ENCODE data around the gene PDE1C. TPM values are rescaled to one million over a fixed set of nuclear protein-coding genes. Genes with fewer than 3 reads are reported as not detected.
A peak's percentile ranks its signal among the peaks of the same experiment; 100 is the strongest.

Gene PDE1C
- total RNA-seq, 8 experiments from 2014 or later: 0.49 to 140 (median 19.3) TPM

DNA sequence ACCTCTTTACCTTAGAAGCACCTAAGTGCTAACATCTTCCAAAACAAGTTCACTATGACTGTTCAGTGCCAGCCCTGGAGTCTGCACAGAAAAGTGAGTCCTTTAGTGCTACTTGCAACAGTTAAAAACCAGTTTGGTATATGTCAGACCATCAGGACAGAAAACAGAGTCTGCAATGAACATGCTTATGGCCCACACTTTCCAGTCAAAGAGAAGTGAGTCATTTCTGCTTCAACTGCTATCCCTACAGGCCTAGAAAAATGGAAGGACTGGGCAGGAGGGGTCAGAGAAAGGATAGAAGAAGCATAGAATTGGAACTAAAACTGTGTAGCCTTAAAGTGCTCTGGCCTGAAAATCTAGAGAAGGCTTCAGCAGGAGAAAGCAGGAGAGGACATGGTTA lies 108.0 kb downstream of the PDE1C start:
- ATAC-seq (replicated peaks in 6 of 8): peak in 3 of 8 experiments; percentile 25 to 46 (median 46)

DNA sequence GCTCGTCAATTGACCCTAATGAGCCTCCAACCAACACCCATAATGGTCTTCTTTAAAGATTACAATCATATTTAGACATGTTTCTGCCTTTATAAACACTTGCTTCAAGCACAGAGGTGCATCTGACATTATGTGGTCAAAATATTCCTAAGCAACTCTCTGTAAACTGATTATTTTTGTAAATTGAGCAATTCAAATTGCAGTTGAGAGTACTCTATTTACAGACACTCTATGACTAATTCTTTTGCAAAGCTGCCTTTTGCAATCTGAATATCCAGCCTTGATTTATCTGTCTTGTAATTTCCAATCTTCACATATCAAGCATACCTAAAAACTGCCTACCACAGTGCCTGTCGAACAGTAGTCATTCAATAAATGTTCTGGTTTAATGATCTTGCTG lies 112.0 kb downstream of the PDE1C start:
- Histone ChIP-seq H3K4me1 (replicated peaks in 1 of 2) (peaks cover 7% of the 10 kb centered on the region in 2 donors), H3K27ac (no peak overlapping the region), H3K4me3 (no peak overlapping the region)
- WGBS, 10 experiments: 0 to 100% (median 39%) methylated on average over 1 to 2 of the region's 2 CpGs; no CpG with 5 or more reads in 3 of the 10 experiments
- in situ Hi-C loops (cut with MboI; ENCODE audit: low pct_unique_long_range_greater_than_20kb in 2 of 9, low sequenced_read_pairs in 9 of 9, unreplicated experiment in 9 of 9): no loop called here
- ATAC-seq (replicated peaks in 6 of 8): peak in 3 of 8 experiments; percentile 51 to 60 (median 56)

More for the DNA sequence above, 108.0 kb downstream of the PDE1C start:
- in situ Hi-C loops (cut with MboI; ENCODE audit: low pct_unique_long_range_greater_than_20kb in 2 of 9, low sequenced_read_pairs in 9 of 9, unreplicated experiment in 9 of 9): no loop called here
- H3K4me1 ChIP-seq (replicated peaks in 1 of 2): peaks cover 0 to 7% of the 10 kb centered on the region in 2 donors
- no peak overlapping the region for H3K4me3 ChIP-seq
- H3K27ac ChIP-seq: no peak overlapping the region

DNA sequence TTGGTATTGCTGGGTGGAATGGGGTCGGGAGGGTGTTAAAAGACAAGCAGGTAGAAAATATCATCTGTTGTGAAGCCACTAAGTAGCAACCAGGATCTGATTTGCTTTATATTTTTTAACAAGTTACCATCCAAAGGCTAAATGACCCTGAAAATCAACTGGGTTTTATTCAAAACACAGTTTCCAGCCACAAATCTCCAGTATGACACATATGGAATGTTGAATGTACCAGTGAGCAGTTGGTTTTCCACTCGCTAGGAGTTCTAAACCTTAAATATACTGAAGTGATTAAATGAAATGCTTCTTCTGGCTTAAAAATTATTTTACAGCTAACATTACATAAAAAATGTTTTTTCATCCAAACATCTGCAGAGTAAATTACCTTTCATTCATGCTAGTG lies 112.5 kb downstream of the PDE1C start:
- ATAC-seq (replicated peaks in 6 of 8): peak in 1 of 8 experiments; percentile 5
- peaks cover 7% of the 10 kb centered on the region in 2 donors for H3K4me1 ChIP-seq (replicated peaks in 1 of 2)
- in situ Hi-C loops (cut with MboI; ENCODE audit: low pct_unique_long_range_greater_than_20kb in 2 of 9, low sequenced_read_pairs in 9 of 9, unreplicated experiment in 9 of 9): no loop called here
- H3K4me3 ChIP-seq: no peak overlapping the region
- 0 to 100% (median 79%) methylated on average over 1 to 2 of the region's 2 CpGs for WGBS, 10 experiments
- no peak overlapping the region for H3K27ac ChIP-seq

- Histone ChIP-seq H3K27ac (no peak overlapping the region), H3K4me1 (replicated peaks in 1 of 2) (peaks cover 7% of the 10 kb centered on the region in 2 donors), H3K4me3 (no peak overlapping the region)
- WGBS, 10 experiments: 0 to 77% (median 67%) methylated on average over 1 to 2 of the region's 2 CpGs; no CpG with 5 or more reads in 3 of the 10 experiments
- peak in 2 of 8 experiments; percentile 8 to 31 for ATAC-seq (replicated peaks in 6 of 8)
- in situ Hi-C loops (cut with MboI; ENCODE audit: low pct_unique_long_range_greater_than_20kb in 2 of 9, low sequenced_read_pairs in 9 of 9, unreplicated experiment in 9 of 9): no loop called here
Observed at GRCh38 chr7:31957090-31957720, 113.0 kb downstream of the PDE1C start.

DNA sequence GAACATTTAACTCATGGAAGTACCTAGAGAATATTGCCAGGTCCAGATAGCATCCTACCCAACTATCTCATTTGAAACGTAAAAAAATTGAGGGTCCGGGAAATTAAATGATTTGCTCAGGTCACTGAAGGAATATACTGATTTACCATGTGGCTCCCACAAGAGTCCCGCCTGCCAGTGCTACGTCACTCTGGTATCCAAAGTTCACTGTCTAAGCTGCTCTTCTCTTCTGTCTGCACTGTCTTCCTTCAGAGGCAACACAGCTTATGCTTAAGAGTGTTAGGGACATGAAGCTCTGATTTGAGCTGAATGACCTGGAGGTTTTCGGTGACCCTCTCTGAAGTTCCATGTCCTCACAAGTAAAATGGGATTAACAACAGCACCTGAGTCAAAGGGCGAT lies 114.6 kb downstream of the PDE1C start:
- WGBS, 10 experiments: 36 to 100% (median 94%) methylated on average over 1 to 6 of the region's 6 CpGs; no CpG with 5 or more reads in 3 of the 10 experiments
- in situ Hi-C loops (cut with MboI; ENCODE audit: low pct_unique_long_range_greater_than_20kb in 2 of 9, low sequenced_read_pairs in 9 of 9, unreplicated experiment in 9 of 9): no loop called here
- no peak overlapping the region for H3K27ac ChIP-seq
- peaks cover 7% of the 10 kb centered on the region in 2 donors for H3K4me1 ChIP-seq (replicated peaks in 1 of 2)
- ATAC-seq (replicated peaks in 6 of 8): peak in 2 of 8 experiments; percentile 8 to 15
- no peak overlapping the region for H3K4me3 ChIP-seq

GRCh38 chr7:31955021-31955420 lies 115.2 kb downstream of the PDE1C start:
- in situ Hi-C loops (cut with MboI; ENCODE audit: low pct_unique_long_range_greater_than_20kb in 2 of 9, low sequenced_read_pairs in 9 of 9, unreplicated experiment in 9 of 9): no loop called here
- no peak overlapping the region for H3K4me3 ChIP-seq
- WGBS, 10 experiments: 0 to 100% (median 88%) methylated on average over 2 to 5 of the region's 5 CpGs
- no peak overlapping the region for H3K27ac ChIP-seq
- H3K4me1 ChIP-seq (replicated peaks in 1 of 2): peaks cover 7% of the 10 kb centered on the region in 2 donors
- peak in 3 of 8 experiments; percentile 60 to 75 (median 72) for ATAC-seq (replicated peaks in 6 of 8)

GRCh38 chr7:31954500-31954899 lies 115.7 kb downstream of the PDE1C start:
- Histone ChIP-seq H3K4me3 (no peak overlapping the region), H3K4me1 (replicated peaks in 1 of 2) (peaks cover 7% of the 10 kb centered on the region in 2 donors), H3K27ac (no peak overlapping the region)
- ATAC-seq (replicated peaks in 6 of 8): no peak
- in situ Hi-C loops (cut with MboI; ENCODE audit: low pct_unique_long_range_greater_than_20kb in 2 of 9, low sequenced_read_pairs in 9 of 9, unreplicated experiment in 9 of 9): no loop called here
- WGBS, 10 experiments: 25 to 100% (median 86%) methylated on average over 1 to 2 of the region's 2 CpGs; no CpG with 5 or more reads in 1 of the 10 experiments

- H3K4me1 ChIP-seq (replicated peaks in 1 of 2): peaks cover 7% of the 10 kb centered on the region in 2 donors
- H3K27ac ChIP-seq: no peak overlapping the region
- H3K4me3 ChIP-seq: no peak overlapping the region
- in situ Hi-C loops (cut with MboI; ENCODE audit: low pct_unique_long_range_greater_than_20kb in 2 of 9, low sequenced_read_pairs in 9 of 9, unreplicated experiment in 9 of 9): no loop called here
- 27 to 100% (median 93%) methylated on average over 1 to 2 of the region's 2 CpGs; no CpG with 5 or more reads in 1 of the 10 experiments for WGBS, 10 experiments
- ATAC-seq (replicated peaks in 6 of 8): no peak
Observed at GRCh38 chr7:31953432-31953831, 116.8 kb downstream of the PDE1C start.

GRCh38 chr7:31950091-31950755 lies 120.0 kb downstream of the PDE1C start:
- in situ Hi-C loops (cut with MboI; ENCODE audit: low pct_unique_long_range_greater_than_20kb in 2 of 9, low sequenced_read_pairs in 9 of 9, unreplicated experiment in 9 of 9): no loop called here
- ATAC-seq (replicated peaks in 6 of 8): no peak
- Histone ChIP-seq H3K27ac (no peak overlapping the region), H3K4me3 (no peak overlapping the region), H3K4me1 (replicated peaks in 1 of 2) (peaks cover 0 to 7% of the 10 kb centered on the region in 2 donors)
- 23 to 94% (median 70%) methylated on average over 1 to 4 of the region's 4 CpGs; no CpG with 5 or more reads in 1 of the 10 experiments for WGBS, 10 experiments

DNA sequence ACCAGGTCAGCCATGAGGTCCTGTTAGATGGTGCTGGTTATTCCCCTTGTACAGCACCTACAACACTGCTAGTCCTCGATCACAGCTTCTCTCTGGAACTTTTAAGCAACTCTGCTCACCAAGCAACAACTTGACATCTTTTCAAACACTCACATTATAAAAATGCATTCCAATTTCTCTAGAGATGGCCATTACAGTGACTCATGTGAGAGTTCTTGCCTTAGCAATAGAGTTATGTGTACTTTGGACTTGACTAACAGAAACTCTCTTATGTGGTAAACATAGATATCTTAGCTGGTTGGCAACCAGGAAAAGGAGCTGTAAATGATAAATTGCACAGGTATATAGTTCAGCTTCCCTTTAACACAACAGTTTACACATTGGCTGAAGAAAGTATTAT lies 122.2 kb downstream of the PDE1C start:
- H3K27ac ChIP-seq: no peak overlapping the region
- ATAC-seq (replicated peaks in 6 of 8): peak in 3 of 8 experiments; percentile 61 to 96 (median 67)
- in situ Hi-C loops (cut with MboI; ENCODE audit: low pct_unique_long_range_greater_than_20kb in 2 of 9, low sequenced_read_pairs in 9 of 9, unreplicated experiment in 9 of 9): no loop called here

GRCh38 chr7:31940167-31940566 lies 130.0 kb downstream of the PDE1C start:
- in situ Hi-C loops (cut with MboI; ENCODE audit: low pct_unique_long_range_greater_than_20kb in 2 of 9, low sequenced_read_pairs in 9 of 9, unreplicated experiment in 9 of 9): no loop called here
- WGBS, 10 experiments: 63 to 92% methylated on average over 1 of the region's 1 CpG; no CpG with 5 or more reads in 8 of the 10 experiments
- ATAC-seq (replicated peaks in 6 of 8): no peak

More for the DNA sequence above, 122.2 kb downstream of the PDE1C start:
- WGBS, 10 experiments: 0 to 80% (median 60%) methylated on average over 1 of the region's 1 CpG; no CpG with 5 or more reads in 5 of the 10 experiments
- Histone ChIP-seq H3K4me3 (no peak overlapping the region), H3K4me1 (replicated peaks in 1 of 2) (no peaks in the 10 kb centered on the region)

DNA sequence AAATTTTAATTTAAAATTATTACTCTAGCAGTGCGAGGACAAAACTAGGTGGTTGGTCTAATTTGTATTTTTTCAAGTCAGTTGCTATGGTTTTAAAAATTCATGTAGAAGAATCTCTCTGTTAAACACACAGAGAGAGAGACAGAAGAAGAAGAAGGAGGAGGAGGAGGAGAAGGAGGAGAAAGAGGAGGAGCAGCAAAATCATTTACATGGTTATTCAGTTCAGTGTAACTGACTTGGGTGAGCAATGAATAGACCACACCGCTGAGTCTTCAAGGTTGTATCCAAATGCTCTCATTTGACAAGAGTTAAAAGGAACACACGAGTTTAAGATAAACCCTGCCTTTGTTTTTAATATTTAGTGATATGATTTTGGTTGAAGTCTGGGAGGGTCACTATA lies 131.1 kb downstream of the PDE1C start:
- in situ Hi-C loops (cut with MboI; ENCODE audit: low pct_unique_long_range_greater_than_20kb in 2 of 9, low sequenced_read_pairs in 9 of 9, unreplicated experiment in 9 of 9): no loop called here
- WGBS, 10 experiments: 5 to 100% (median 70%) methylated on average over 1 to 3 of the region's 3 CpGs
- Histone ChIP-seq H3K4me3 (no peak overlapping the region), H3K27ac (no peak overlapping the region), H3K4me1 (replicated peaks in 1 of 2) (peaks cover 0 to 13% of the 10 kb centered on the region in 2 donors)
- peak in 3 of 8 experiments; percentile 9 to 30 (median 19) for ATAC-seq (replicated peaks in 6 of 8)

More at GRCh38 chr7:31940167-31940566, 130.0 kb downstream of the PDE1C start:
- Histone ChIP-seq H3K4me1 (replicated peaks in 1 of 2) (peaks cover 0 to 8% of the 10 kb centered on the region in 2 donors), H3K27ac (no peak overlapping the region), H3K4me3 (no peak overlapping the region)

GRCh38 chr7:31938650-31939049 lies 131.6 kb downstream of the PDE1C start:
- peaks cover 0 to 13% of the 10 kb centered on the region in 2 donors for H3K4me1 ChIP-seq (replicated peaks in 1 of 2)
- no peak overlapping the region for H3K27ac ChIP-seq
- in situ Hi-C loops (cut with MboI; ENCODE audit: low pct_unique_long_range_greater_than_20kb in 2 of 9, low sequenced_read_pairs in 9 of 9, unreplicated experiment in 9 of 9): no loop called here
- ATAC-seq (replicated peaks in 6 of 8): peak in 3 of 8 experiments; percentile 17 to 44 (median 30)
- H3K4me3 ChIP-seq: no peak overlapping the region
